Mesothelial cell of epicardium (in vitro differentiated cells): ENCODE measurements around the gene IL17RB. TPM values are rescaled to one million over a fixed set of nuclear protein-coding genes. Genes with fewer than 3 reads are reported as not detected.
A peak's percentile ranks its signal among the peaks of the same experiment; 100 is the strongest.

ENCODE experiments used
- DNase-seq, 2 experiments: peaks; one replicate each; pipeline ENCODE4 v3.0.0; 2021; ENCODE audit warnings: low spot score in 2 of 2; ENCODE audit not compliant: unreplicated experiment in 2 of 2
- H3K27ac Mint-ChIP-seq: 2 replicates; pipeline ENCODE4 v1.8.0; 2021; ENCODE audit warnings: mixed read lengths
- H3K27me3 Mint-ChIP-seq: 2 replicates; pipeline ENCODE4 v1.8.0; 2021; ENCODE audit warnings: low read depth, mixed read lengths
- H3K36me3 Mint-ChIP-seq: 2 replicates; pipeline ENCODE4 v1.8.0; 2021; ENCODE audit warnings: mixed read lengths
- H3K4me1 Mint-ChIP-seq: 2 replicates; pipeline ENCODE4 v1.8.0; 2021; ENCODE audit warnings: mixed read lengths
- H3K4me3 Mint-ChIP-seq: 2 replicates; pipeline ENCODE4 v1.8.0; 2021; ENCODE audit warnings: mild to moderate bottlenecking, moderate library complexity, mixed read lengths
- H3K9me3 Mint-ChIP-seq: 2 replicates; pipeline ENCODE4 v1.8.0; 2021; ENCODE audit warnings: mixed read lengths
- CTCF ChIP-seq: fragments of 200-600 bp; sonication (generic); IDR thresholded peaks from one replicate; pipeline ENCODE4 v1.5.0; 2021; ENCODE audit warnings: antibody characterized with exemption; ENCODE audit not compliant: unreplicated experiment
- total RNA-seq: library from RNA; stranded (reverse); gene quantifications from 3 replicates; pipeline ENCODE4 v1.2.1, GENCODE V29; 2021

IL17RB gene
- total RNA-seq, 1 donor from 2014 or later, result 1.4 TPM

GRCh38 chr3:53806182-53807116 is 39.9 kb upstream of the IL17RB start:
- no peaks in the 10 kb centered on the region for H3K9me3 Mint-ChIP-seq
- H3K27me3 Mint-ChIP-seq, result peaks cover 4% of the 10 kb centered on the region
- H3K36me3 Mint-ChIP-seq, result no peaks in the 10 kb centered on the region
- DNase-seq, result peak in 1 of 2 experiments; percentile 29
- H3K27ac Mint-ChIP-seq, result no peak overlapping the region
- no peak for TF ChIP-seq CTCF
- no peak overlapping the region for H3K4me3 Mint-ChIP-seq
- peaks cover 19% of the 10 kb centered on the region for H3K4me1 Mint-ChIP-seq

GRCh38 chr3:53807117-53807810 is 39.1 kb upstream of the IL17RB start:
- TF ChIP-seq CTCF, result no peak
- Mint-ChIP-seq H3K4me3 (no peak overlapping the region), H3K27me3 (peaks cover 4% of the 10 kb centered on the region), H3K9me3 (no peaks in the 10 kb centered on the region), H3K4me1 (peaks cover 19% of the 10 kb centered on the region), H3K27ac (no peak overlapping the region), H3K36me3 (no peaks in the 10 kb centered on the region)
- DNase-seq, result peak in 1 of 2 experiments; percentile 36

GRCh38 chr3:53808496-53808895 is 37.9 kb upstream of the IL17RB start:
- no peaks in the 10 kb centered on the region for H3K36me3 Mint-ChIP-seq
- no peaks in the 10 kb centered on the region for H3K9me3 Mint-ChIP-seq
- peaks cover 4% of the 10 kb centered on the region for H3K27me3 Mint-ChIP-seq
- peak in 1 of 2 experiments; percentile 28 for DNase-seq
- no peak overlapping the region for H3K27ac Mint-ChIP-seq
- TF ChIP-seq CTCF, result no peak
- peaks cover 19% of the 10 kb centered on the region for H3K4me1 Mint-ChIP-seq
- no peak overlapping the region for H3K4me3 Mint-ChIP-seq

GRCh38 chr3:53809267-53809666 is 37.1 kb upstream of the IL17RB start:
- Mint-ChIP-seq H3K4me3 (no peak overlapping the region), H3K27ac (no peak overlapping the region), H3K4me1 (peaks cover 19% of the 10 kb centered on the region), H3K9me3 (no peaks in the 10 kb centered on the region), H3K27me3 (peaks cover 4% of the 10 kb centered on the region), H3K36me3 (no peaks in the 10 kb centered on the region)
- peak in 1 of 2 experiments; percentile 30 for DNase-seq
- no peak for TF ChIP-seq CTCF

GRCh38 chr3:53809764-53810400 is 36.5 kb upstream of the IL17RB start:
- no peaks in the 10 kb centered on the region for H3K36me3 Mint-ChIP-seq
- H3K4me3 Mint-ChIP-seq, result no peak overlapping the region
- no peak overlapping the region for H3K27ac Mint-ChIP-seq
- H3K4me1 Mint-ChIP-seq, result peaks cover 17% of the 10 kb centered on the region
- H3K9me3 Mint-ChIP-seq, result no peaks in the 10 kb centered on the region
- peak in 1 of 2 experiments; percentile 36 for DNase-seq
- no peak for TF ChIP-seq CTCF
- H3K27me3 Mint-ChIP-seq, result peaks cover 4% of the 10 kb centered on the region
